Stimulated activated CD4-positive, alpha-beta T cell treated with anti-CD3 and anti-CD28 coated beads, Interleukin-15, amount 100 ng/mL, for 48 hours (primary cell): ENCODE measurements around the gene RNF123.
"Not testable (repeated sequence)": the region's sequence is repeated elsewhere in the genome, so short reads cannot be mapped to it uniquely, and the experiment has no call there.

Source experiments
- DNase-seq, 2 donors: peaks; one replicate each; pipeline ENCODE4 v3.0.0-alpha.2; 2020; ENCODE audit warnings: low read depth in 2 of 2

Gene RNF123

GRCh38 chr3:49681232-49681522 lies 8.2 kb upstream of the RNF123 start:
- no peak for DNase-seq

- DNase-seq, result no peak
Observed at GRCh38 chr3:49681543-49681942, 7.8 kb upstream of the RNF123 start.

GRCh38 chr3:49683162-49683561 lies 6.2 kb upstream of the RNF123 start:
- no peak for DNase-seq

- not testable (repeated sequence) for DNase-seq
Observed at GRCh38 chr3:49684453-49684852, 4.9 kb upstream of the RNF123 start.

- DNase-seq, result not testable (repeated sequence)
Observed at GRCh38 chr3:49685103-49685502, 4.3 kb upstream of the RNF123 start.

- not testable (repeated sequence) for DNase-seq
Observed at GRCh38 chr3:49685846-49686245, 3.5 kb upstream of the RNF123 start.

- DNase-seq, result not testable (repeated sequence)
Observed at GRCh38 chr3:49686346-49686745, 3.0 kb upstream of the RNF123 start.

GRCh38 chr3:49686769-49687423 lies 2.5 kb upstream of the RNF123 start:
- not testable (repeated sequence) for DNase-seq

GRCh38 chr3:49687424-49687795 lies 1.9 kb upstream of the RNF123 start:
- not testable (repeated sequence) for DNase-seq

- not testable (repeated sequence) for DNase-seq
Observed at GRCh38 chr3:49688338-49689045, 865 bp upstream of the RNF123 start.

GRCh38 chr3:49689908-49690624 lies 709 bp downstream of the RNF123 start:
- DNase-seq, result not testable (repeated sequence)

- not testable (repeated sequence) for DNase-seq
Observed at GRCh38 chr3:49690856-49691255, 1.5 kb downstream of the RNF123 start.

- DNase-seq, result not testable (repeated sequence)
Observed at GRCh38 chr3:49691481-49691880, 2.1 kb downstream of the RNF123 start.

- DNase-seq, result not testable (repeated sequence)
Observed at GRCh38 chr3:49694409-49695070, 5.2 kb downstream of the RNF123 start.

- not testable (repeated sequence) for DNase-seq
Observed at GRCh38 chr3:49695350-49696015, 6.1 kb downstream of the RNF123 start.

GRCh38 chr3:49699281-49699979 lies 10.1 kb downstream of the RNF123 start:
- DNase-seq, result no peak

- DNase-seq, result no peak
Observed at GRCh38 chr3:49700014-49700413, 10.7 kb downstream of the RNF123 start.

- DNase-seq, result no peak
Observed at GRCh38 chr3:49700453-49701128, 11.2 kb downstream of the RNF123 start.

- no peak for DNase-seq
Observed at GRCh38 chr3:49701388-49702077, 12.2 kb downstream of the RNF123 start.

GRCh38 chr3:49702672-49703071 lies 13.3 kb downstream of the RNF123 start:
- DNase-seq, result no peak
